Tibial artery (tissue), 4 donors: Measurements from ENCODE around the gene SLC26A3.

Experiments used
- DNase-seq, 2 donors: peaks; one replicate each; pipeline ENCODE4 v3.0.0-alpha.2; 2019
- H3K27ac ChIP-seq, 2 donors: fragments of 200-600 bp; sonication (generic) in 1 of 2; 1 replicate in 1 of 2; 2 replicates in 1 of 2; pipeline ENCODE4 v1.5.1; 2018 to 2019; ENCODE audit warnings: mild to moderate bottlenecking in 1 of 2
- H3K27me3 ChIP-seq, 2 donors: fragments of 200-600 bp; sonication (generic) in 1 of 2; one replicate each; pipeline versions ENCODE4 v1.5.1 to v1.6.0; 2016 to 2019
- H3K36me3 ChIP-seq, 3 donors: fragments of 200-600 bp; sonication (generic) in 2 of 3; one replicate each; pipeline ENCODE4 v1.5.1; 2016 to 2019; ENCODE audit warnings: mild to moderate bottlenecking in 2 of 3
- H3K4me1 ChIP-seq, 4 donors: fragments of 200-600 bp; sonication (generic) in 2 of 4; 1 replicate in 3 of 4; 2 replicates in 1 of 4; pipeline ENCODE4 v1.5.1; 2016 to 2019
- H3K4me3 ChIP-seq, 2 donors: fragments of 200-600 bp; sonication (generic) in 1 of 2; 1 replicate in 1 of 2; 2 replicates in 1 of 2; pipeline ENCODE4 v1.5.1; 2018 to 2019; ENCODE audit warnings: mild to moderate bottlenecking in 2 of 2
- H3K9me3 ChIP-seq, 3 donors: fragments of 200-600 bp; sonication (generic) in 1 of 3; one replicate each; pipeline ENCODE4 v1.5.1; 2016 to 2019
- intact Hi-C: fragments of 100-400 bp; cut with DNase I; formaldehyde crosslinking; loops from one replicate; pipeline ENCODE4 v1.15.0; 2023; ENCODE audit warnings: low total_unique reads
- TF ChIP-seq, protein P1 (sequence below), 2 experiments: fragments of 200-600 bp in 1 of 2; fragments of 450-650 bp in 1 of 2; IDR thresholded peaks; one replicate each; pipeline ENCODE4 v1.5.1; 2017 to 2019; ENCODE audit warnings: antibody characterized with exemption in 2 of 2, mild to moderate bottlenecking in 1 of 2, moderate library complexity in 1 of 2

Gene SLC26A3

GRCh38 chr7:107837145-107837512 lies 34.1 kb upstream of the SLC26A3 start:
- TF ChIP-seq, protein P1, sequence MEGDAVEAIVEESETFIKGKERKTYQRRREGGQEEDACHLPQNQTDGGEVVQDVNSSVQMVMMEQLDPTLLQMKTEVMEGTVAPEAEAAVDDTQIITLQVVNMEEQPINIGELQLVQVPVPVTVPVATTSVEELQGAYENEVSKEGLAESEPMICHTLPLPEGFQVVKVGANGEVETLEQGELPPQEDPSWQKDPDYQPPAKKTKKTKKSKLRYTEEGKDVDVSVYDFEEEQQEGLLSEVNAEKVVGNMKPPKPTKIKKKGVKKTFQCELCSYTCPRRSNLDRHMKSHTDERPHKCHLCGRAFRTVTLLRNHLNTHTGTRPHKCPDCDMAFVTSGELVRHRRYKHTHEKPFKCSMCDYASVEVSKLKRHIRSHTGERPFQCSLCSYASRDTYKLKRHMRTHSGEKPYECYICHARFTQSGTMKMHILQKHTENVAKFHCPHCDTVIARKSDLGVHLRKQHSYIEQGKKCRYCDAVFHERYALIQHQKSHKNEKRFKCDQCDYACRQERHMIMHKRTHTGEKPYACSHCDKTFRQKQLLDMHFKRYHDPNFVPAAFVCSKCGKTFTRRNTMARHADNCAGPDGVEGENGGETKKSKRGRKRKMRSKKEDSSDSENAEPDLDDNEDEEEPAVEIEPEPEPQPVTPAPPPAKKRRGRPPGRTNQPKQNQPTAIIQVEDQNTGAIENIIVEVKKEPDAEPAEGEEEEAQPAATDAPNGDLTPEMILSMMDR (IDR thresholded peaks at IDR 0.05) = no peak
- Histone ChIP-seq H3K4me1 (no peaks in the 10 kb centered on the region), H3K9me3 (no peaks in the 10 kb centered on the region), H3K36me3 (no peaks in the 10 kb centered on the region), H3K27me3 (peaks cover 0 to 4% of the 10 kb centered on the region in 2 donors), H3K27ac (no peak overlapping the region), H3K4me3 (no peak overlapping the region)
- intact Hi-C loops = no loop called here
- DNase-seq = no peak

DNA sequence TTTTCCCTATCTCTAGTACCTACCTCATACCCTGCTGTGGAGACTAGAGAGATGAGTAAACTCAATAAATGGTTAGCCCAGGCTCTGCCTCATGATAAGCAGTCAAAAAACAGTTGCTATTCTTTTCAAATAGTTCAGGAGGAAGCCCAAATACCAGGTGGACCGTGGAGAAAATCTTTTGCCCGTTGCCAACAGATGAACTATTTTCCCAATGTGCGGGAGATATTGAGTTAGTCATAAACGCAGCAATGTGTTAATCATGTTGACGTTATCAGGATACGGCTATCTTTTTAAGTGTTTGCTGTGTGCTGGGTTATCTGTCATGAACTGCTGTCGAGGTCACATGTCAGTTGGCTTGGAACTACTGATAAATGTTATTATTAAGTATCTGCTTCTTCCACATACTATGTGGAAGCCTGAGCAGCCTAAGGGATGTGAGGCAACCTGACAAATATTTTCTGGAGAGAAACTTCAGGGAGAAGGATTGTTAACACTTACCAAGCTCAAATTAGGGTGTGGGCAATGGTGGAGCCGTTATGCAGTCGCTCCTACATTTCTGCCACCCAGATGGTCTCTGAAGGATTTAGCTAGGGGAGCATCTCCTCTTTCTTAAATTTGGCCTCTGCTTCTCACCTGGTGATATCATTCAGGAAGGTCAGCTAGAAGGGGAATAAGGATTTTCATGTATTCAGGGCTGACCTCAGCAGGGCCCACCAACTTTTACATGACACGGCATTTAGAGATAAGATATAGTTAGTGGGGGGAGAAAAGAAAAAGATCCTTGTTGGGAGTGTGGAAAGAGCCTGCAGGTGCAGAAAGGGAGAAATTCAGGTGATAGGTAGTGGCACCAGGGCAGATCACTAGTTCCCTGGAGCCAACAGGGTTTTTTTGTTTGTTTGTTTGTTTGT lies 33.5 kb upstream of the SLC26A3 start:
- no peaks in the 10 kb centered on the region for H3K9me3 ChIP-seq
- H3K4me1 ChIP-seq = no peaks in the 10 kb centered on the region
- H3K4me3 ChIP-seq = no peak overlapping the region
- intact Hi-C loops = no loop called here
- no peak for DNase-seq
- TF ChIP-seq, protein P1 (IDR thresholded peaks at IDR 0.05) = no peak
- no peaks in the 10 kb centered on the region for H3K36me3 ChIP-seq
- H3K27me3 ChIP-seq = peaks cover 0 to 4% of the 10 kb centered on the region in 2 donors
- no peak overlapping the region for H3K27ac ChIP-seq

DNA sequence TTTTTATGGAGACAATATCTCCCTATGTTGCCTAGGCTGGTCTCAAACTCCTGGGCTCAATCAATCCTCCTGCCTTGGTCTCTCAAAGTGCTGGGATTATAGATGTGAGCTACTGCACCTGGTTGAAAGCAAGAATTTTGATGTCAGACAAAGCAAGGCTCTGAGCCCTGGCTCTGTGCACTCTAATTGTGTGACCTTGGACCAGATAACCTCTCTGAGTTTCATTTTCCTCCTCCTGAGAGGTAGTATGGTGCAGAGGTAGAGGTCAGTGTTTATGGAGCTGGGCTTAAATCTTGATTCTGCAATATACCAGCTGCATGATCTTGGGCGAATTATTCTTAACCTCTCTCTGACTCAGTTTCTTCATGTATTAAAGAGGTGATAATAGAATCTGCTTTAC lies 31.4 kb upstream of the SLC26A3 start:
- TF ChIP-seq, protein P1 (IDR thresholded peaks at IDR 0.05) = no peak
- peaks cover 0 to 4% of the 10 kb centered on the region in 2 donors for H3K27me3 ChIP-seq
- no peaks in the 10 kb centered on the region for H3K4me1 ChIP-seq
- H3K4me3 ChIP-seq = no peak overlapping the region
- intact Hi-C loops = no loop called here
- no peaks in the 10 kb centered on the region for H3K9me3 ChIP-seq
- no peak for DNase-seq
- no peaks in the 10 kb centered on the region for H3K36me3 ChIP-seq
- H3K27ac ChIP-seq = no peak overlapping the region

GRCh38 chr7:107833684-107834106 lies 30.7 kb upstream of the SLC26A3 start:
- TF ChIP-seq, protein P1 (IDR thresholded peaks at IDR 0.05) = no peak
- Histone ChIP-seq H3K27ac (no peak overlapping the region), H3K27me3 (peaks cover 0 to 4% of the 10 kb centered on the region in 2 donors)

GRCh38 chr7:107830420-107830819 lies 27.4 kb upstream of the SLC26A3 start:
- H3K27ac ChIP-seq = no peak overlapping the region
- intact Hi-C loops = no loop called here

More at GRCh38 chr7:107833684-107834106, 30.7 kb upstream of the SLC26A3 start:
- Histone ChIP-seq H3K36me3 (no peaks in the 10 kb centered on the region), H3K9me3 (no peaks in the 10 kb centered on the region), H3K4me1 (no peaks in the 10 kb centered on the region), H3K4me3 (no peak overlapping the region)
- intact Hi-C loops = no loop called here
- DNase-seq = no peak

More at GRCh38 chr7:107830420-107830819, 27.4 kb upstream of the SLC26A3 start:
- Histone ChIP-seq H3K4me1 (no peaks in the 10 kb centered on the region), H3K27me3 (no peaks in the 10 kb centered on the region), H3K4me3 (no peak overlapping the region), H3K9me3 (no peaks in the 10 kb centered on the region), H3K36me3 (no peaks in the 10 kb centered on the region)
- no peak for DNase-seq
- TF ChIP-seq, protein P1 (IDR thresholded peaks at IDR 0.05) = no peak
